ENCODE data around the gene PCGF3.

PCGF3 gene

DNA sequence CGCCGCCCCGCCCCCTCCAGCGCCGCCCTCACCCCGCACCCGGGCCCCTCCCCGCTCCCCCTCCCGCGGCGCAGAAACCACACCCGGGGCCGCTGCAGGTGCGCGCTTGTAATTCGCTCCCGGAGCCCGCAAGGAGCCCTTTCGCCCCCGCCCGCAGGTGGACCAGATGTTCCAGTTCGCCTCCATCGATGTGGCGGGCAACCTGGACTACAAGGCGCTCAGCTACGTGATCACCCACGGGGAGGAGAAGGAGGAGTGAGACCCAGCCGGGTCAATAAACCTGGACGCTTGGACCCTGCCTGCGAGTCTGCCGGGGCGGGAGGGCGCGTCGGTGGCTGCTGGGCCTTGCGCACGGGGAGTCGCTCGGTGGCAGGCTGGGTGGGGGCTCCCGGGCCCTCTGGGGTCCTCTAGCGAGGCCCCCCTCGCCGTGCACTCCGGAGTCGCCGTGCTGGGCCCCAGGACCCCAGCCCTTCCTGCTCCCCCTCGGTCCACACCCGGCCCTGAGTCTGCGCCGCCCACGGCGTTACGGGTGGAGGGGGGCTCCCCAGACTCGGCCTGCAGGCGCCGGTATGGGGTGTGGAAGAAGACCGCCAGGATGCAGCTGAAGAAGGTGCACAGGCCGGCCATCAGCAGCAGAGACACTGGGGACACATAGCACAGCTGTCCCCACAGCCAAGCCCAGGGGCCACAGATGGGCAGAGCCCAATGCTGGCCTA, 23.7 kb upstream of the PCGF3 start:
- no peak overlapping the region for H3K4ac ChIP-seq (ENCODE audit: low read depth in 1 of 2, low read length in 2 of 2)
- H3K9me3 ChIP-seq (ENCODE audit: control insufficient read depth, low read length) = no peaks in the 10 kb centered on the region
- no peak for DNase-seq
- no peak overlapping the region for H4K91ac ChIP-seq (ENCODE audit: low read length)
- H3K9ac ChIP-seq (ENCODE audit: low read length) = no peak overlapping the region
- no peak overlapping the region for H3K27ac ChIP-seq (ENCODE audit: low read length, poor library complexity, severe bottlenecking)
- no peak overlapping the region for H2BK15ac ChIP-seq (ENCODE audit: low read depth, poor library complexity, severe bottlenecking)
- no peak overlapping the region for H2BK120ac ChIP-seq (ENCODE audit: low read depth, low read length)
- H3K79me1 ChIP-seq (replicated peaks; ENCODE audit: low read length, poor library complexity, severe bottlenecking) = no peaks in the 10 kb centered on the region
- peaks cover 18 to 23% of the 10 kb centered on the region in 2 experiments for H3K36me3 ChIP-seq (ENCODE audit: control insufficient read depth in 1 of 2, insufficient read depth in 2 of 2, low read depth in 1 of 2, low read length in 2 of 2)
- WGBS = 69% methylated on average over 51 of the region's 58 CpGs
- H3K18ac ChIP-seq (ENCODE audit: low read depth in 1 of 2, low read length in 2 of 2) = no peak overlapping the region
- H3K27me3 ChIP-seq (ENCODE audit: control insufficient read depth in 1 of 2, insufficient read depth in 1 of 2, low read length in 2 of 2) = no peaks in the 10 kb centered on the region
- H3K4me3 ChIP-seq (ENCODE audit: insufficient read depth in 1 of 2, low read depth in 1 of 2, low read length in 2 of 2) = no peak overlapping the region
- no peak overlapping the region for H3K4me2 ChIP-seq (ENCODE audit: low read length, poor library complexity, severe bottlenecking)
- peak overlapping the region; percentile 56 for H4K8ac ChIP-seq (ENCODE audit: low read length)
- peaks cover 49% of the 10 kb centered on the region for H3K4me1 ChIP-seq (ENCODE audit: control insufficient read depth, insufficient read depth, low read depth, low read length)
- no peak overlapping the region for H2AFZ ChIP-seq (ENCODE audit: low read depth, low read length)
- no peak overlapping the region for H3K14ac ChIP-seq (ENCODE audit: low read length in 2 of 2)
- H2BK12ac ChIP-seq (ENCODE audit: low read length in 2 of 2) = no peak overlapping the region
- H2AK5ac ChIP-seq (ENCODE audit: low read length, severe bottlenecking) = no peak overlapping the region
- no peak overlapping the region for H2BK5ac ChIP-seq (ENCODE audit: low read depth, low read length, poor library complexity, severe bottlenecking)
- H3K23ac ChIP-seq (ENCODE audit: low read length in 2 of 2) = no peak overlapping the region

- no peak overlapping the region for H2BK15ac ChIP-seq (ENCODE audit: low read depth, poor library complexity, severe bottlenecking)
- H2BK120ac ChIP-seq (ENCODE audit: low read depth, low read length) = no peak overlapping the region
- H3K18ac ChIP-seq (ENCODE audit: low read depth in 1 of 2, low read length in 2 of 2) = no peak overlapping the region
- no peaks in the 10 kb centered on the region for H3K27me3 ChIP-seq (ENCODE audit: control insufficient read depth in 1 of 2, insufficient read depth in 1 of 2, low read length in 2 of 2)
- H3K9ac ChIP-seq (ENCODE audit: low read length) = no peak overlapping the region
- H3K4me1 ChIP-seq (ENCODE audit: control insufficient read depth, insufficient read depth, low read depth, low read length) = peaks cover 49% of the 10 kb centered on the region
- no peak overlapping the region for H2AFZ ChIP-seq (ENCODE audit: low read depth, low read length)
- H3K23ac ChIP-seq (ENCODE audit: low read length in 2 of 2) = no peak overlapping the region
- no peak overlapping the region for H2BK5ac ChIP-seq (ENCODE audit: low read depth, low read length, poor library complexity, severe bottlenecking)
- no peaks in the 10 kb centered on the region for H3K79me1 ChIP-seq (replicated peaks; ENCODE audit: low read length, poor library complexity, severe bottlenecking)
- H3K36me3 ChIP-seq (ENCODE audit: control insufficient read depth in 1 of 2, insufficient read depth in 2 of 2, low read depth in 1 of 2, low read length in 2 of 2) = peaks cover 18 to 21% of the 10 kb centered on the region in 2 experiments
- H2AK5ac ChIP-seq (ENCODE audit: low read length, severe bottlenecking) = no peak overlapping the region
- H3K14ac ChIP-seq (ENCODE audit: low read length in 2 of 2) = no peak overlapping the region
- no peaks in the 10 kb centered on the region for H3K9me3 ChIP-seq (ENCODE audit: control insufficient read depth, low read length)
- H3K27ac ChIP-seq (ENCODE audit: low read length, poor library complexity, severe bottlenecking) = no peak overlapping the region
- no peak for DNase-seq
- H2BK12ac ChIP-seq (ENCODE audit: low read length in 2 of 2) = no peak overlapping the region
- H4K91ac ChIP-seq (ENCODE audit: low read length) = no peak overlapping the region
- no peak overlapping the region for H3K4me2 ChIP-seq (ENCODE audit: low read length, poor library complexity, severe bottlenecking)
- H4K8ac ChIP-seq (ENCODE audit: low read length) = no peak overlapping the region
- no peak overlapping the region for H3K4me3 ChIP-seq (ENCODE audit: insufficient read depth in 1 of 2, low read depth in 1 of 2, low read length in 2 of 2)
- H3K4ac ChIP-seq (ENCODE audit: low read depth in 1 of 2, low read length in 2 of 2) = no peak overlapping the region
- WGBS = 97% methylated on average over 23 of the region's 23 CpGs
Observed at GRCh38 chr4:682490-683172, 23.0 kb upstream of the PCGF3 start.

- H3K4me2 ChIP-seq (ENCODE audit: low read length, poor library complexity, severe bottlenecking) = no peak overlapping the region
- H2BK120ac ChIP-seq (ENCODE audit: low read depth, low read length) = no peak overlapping the region
- no peak overlapping the region for H3K14ac ChIP-seq (ENCODE audit: low read length in 2 of 2)
- peak overlapping the region; percentile 58 for H4K91ac ChIP-seq (ENCODE audit: low read length)
- peak overlapping the region; percentile 1 to 45 for H3K18ac ChIP-seq (ENCODE audit: low read depth in 1 of 2, low read length in 2 of 2)
- no peak overlapping the region for H2AFZ ChIP-seq (ENCODE audit: low read depth, low read length)
- H3K27me3 ChIP-seq (ENCODE audit: control insufficient read depth in 1 of 2, insufficient read depth in 1 of 2, low read length in 2 of 2) = no peaks in the 10 kb centered on the region
- no peak overlapping the region for H3K4me3 ChIP-seq (ENCODE audit: insufficient read depth in 1 of 2, low read depth in 1 of 2, low read length in 2 of 2)
- no peak overlapping the region for H4K8ac ChIP-seq (ENCODE audit: low read length)
- H3K36me3 ChIP-seq (ENCODE audit: control insufficient read depth in 1 of 2, insufficient read depth in 2 of 2, low read depth in 1 of 2, low read length in 2 of 2) = peaks cover 18 to 21% of the 10 kb centered on the region in 2 experiments
- WGBS = 89% methylated on average over 25 of the region's 25 CpGs
- H3K27ac ChIP-seq (ENCODE audit: low read length, poor library complexity, severe bottlenecking) = no peak overlapping the region
- H3K9ac ChIP-seq (ENCODE audit: low read length) = no peak overlapping the region
- no peak overlapping the region for H3K23ac ChIP-seq (ENCODE audit: low read length in 2 of 2)
- DNase-seq = no peak
- H3K9me3 ChIP-seq (ENCODE audit: control insufficient read depth, low read length) = no peaks in the 10 kb centered on the region
- no peak overlapping the region for H2BK5ac ChIP-seq (ENCODE audit: low read depth, low read length, poor library complexity, severe bottlenecking)
- peak overlapping the region in 1 of 2 experiments; percentile 17 for H2BK12ac ChIP-seq (ENCODE audit: low read length in 2 of 2)
- H3K4ac ChIP-seq (ENCODE audit: low read depth in 1 of 2, low read length in 2 of 2) = no peak overlapping the region
- no peaks in the 10 kb centered on the region for H3K79me1 ChIP-seq (replicated peaks; ENCODE audit: low read length, poor library complexity, severe bottlenecking)
- peaks cover 52% of the 10 kb centered on the region for H3K4me1 ChIP-seq (ENCODE audit: control insufficient read depth, insufficient read depth, low read depth, low read length)
- no peak overlapping the region for H2BK15ac ChIP-seq (ENCODE audit: low read depth, poor library complexity, severe bottlenecking)
- peak overlapping the region; percentile 26 for H2AK5ac ChIP-seq (ENCODE audit: low read length, severe bottlenecking)
Observed at GRCh38 chr4:683247-683897, 22.3 kb upstream of the PCGF3 start.

DNA sequence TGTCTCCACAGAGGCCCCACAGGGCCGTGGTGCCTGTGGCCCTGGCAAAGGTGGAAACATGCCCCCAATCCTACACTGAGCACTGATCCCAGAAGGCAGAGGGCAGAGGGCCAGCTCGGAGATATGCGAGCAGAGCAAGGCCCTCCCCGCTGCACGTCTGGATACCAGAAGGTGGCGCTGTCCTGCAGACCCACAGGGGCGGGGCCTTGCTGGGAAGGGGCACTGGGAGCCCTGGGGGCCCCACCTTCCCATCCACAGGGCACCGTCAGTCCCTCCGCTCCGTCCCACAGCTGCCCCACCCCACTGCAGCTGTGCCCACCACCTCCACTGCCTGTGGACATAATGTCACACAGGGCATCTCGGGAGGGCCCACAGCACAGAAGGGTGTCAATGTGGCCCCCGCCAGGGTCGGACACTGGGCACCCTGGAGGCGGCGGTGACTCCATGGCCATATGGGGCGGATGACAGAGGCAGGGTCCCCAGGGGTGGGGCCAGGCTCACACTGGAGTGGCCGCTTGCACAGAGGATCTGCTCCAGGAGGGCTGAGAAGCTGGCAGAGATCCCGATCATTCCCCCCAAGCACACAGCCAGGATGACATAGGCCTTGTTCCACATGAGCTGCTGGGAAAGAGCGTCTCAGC, 21.5 kb upstream of the PCGF3 start:
- peaks cover 2% of the 10 kb centered on the region for H3K79me1 ChIP-seq (replicated peaks; ENCODE audit: low read length, poor library complexity, severe bottlenecking)
- H2BK12ac ChIP-seq (ENCODE audit: low read length in 2 of 2) = peak overlapping the region in 1 of 2 experiments; percentile 47
- H3K9ac ChIP-seq (ENCODE audit: low read length) = no peak overlapping the region
- H3K27me3 ChIP-seq (ENCODE audit: control insufficient read depth in 1 of 2, insufficient read depth in 1 of 2, low read length in 2 of 2) = no peaks in the 10 kb centered on the region
- 61% methylated on average over 17 of the region's 19 CpGs for WGBS
- H3K4ac ChIP-seq (ENCODE audit: low read depth in 1 of 2, low read length in 2 of 2) = no peak overlapping the region
- peak overlapping the region; percentile 66 for H4K8ac ChIP-seq (ENCODE audit: low read length)
- H3K9me3 ChIP-seq (ENCODE audit: control insufficient read depth, low read length) = no peaks in the 10 kb centered on the region
- H3K27ac ChIP-seq (ENCODE audit: low read length, poor library complexity, severe bottlenecking) = no peak overlapping the region
- peaks cover 18 to 21% of the 10 kb centered on the region in 2 experiments for H3K36me3 ChIP-seq (ENCODE audit: control insufficient read depth in 1 of 2, insufficient read depth in 2 of 2, low read depth in 1 of 2, low read length in 2 of 2)
- peak overlapping the region; percentile 1 to 45 for H3K18ac ChIP-seq (ENCODE audit: low read depth in 1 of 2, low read length in 2 of 2)
- H3K14ac ChIP-seq (ENCODE audit: low read length in 2 of 2) = no peak overlapping the region
- peak overlapping the region; percentile 58 for H4K91ac ChIP-seq (ENCODE audit: low read length)
- H2BK15ac ChIP-seq (ENCODE audit: low read depth, poor library complexity, severe bottlenecking) = no peak overlapping the region
- H3K4me2 ChIP-seq (ENCODE audit: low read length, poor library complexity, severe bottlenecking) = no peak overlapping the region
- H3K4me1 ChIP-seq (ENCODE audit: control insufficient read depth, insufficient read depth, low read depth, low read length) = peaks cover 59% of the 10 kb centered on the region
- no peak overlapping the region for H3K4me3 ChIP-seq (ENCODE audit: insufficient read depth in 1 of 2, low read depth in 1 of 2, low read length in 2 of 2)
- H2BK5ac ChIP-seq (ENCODE audit: low read depth, low read length, poor library complexity, severe bottlenecking) = no peak overlapping the region
- no peak overlapping the region for H3K23ac ChIP-seq (ENCODE audit: low read length in 2 of 2)
- no peak overlapping the region for H2BK120ac ChIP-seq (ENCODE audit: low read depth, low read length)
- H2AK5ac ChIP-seq (ENCODE audit: low read length, severe bottlenecking) = no peak overlapping the region
- H2AFZ ChIP-seq (ENCODE audit: low read depth, low read length) = no peak overlapping the region
- peak; percentile 62 for DNase-seq

Data from mesenchymal stem cell (in vitro differentiated cells and primary cell).